Umbilical cord (tissue), 2 donors: ENCODE measurements around the gene RBM46. TPM values are rescaled to one million over a fixed set of nuclear protein-coding genes. Genes with fewer than 3 reads are reported as not detected.
"Not testable (repeated sequence)": the region's sequence is repeated elsewhere in the genome, so short reads cannot be mapped to it uniquely, and the experiment has no call there.

Experiments
- DNase-seq: peaks from one replicate; pipeline ENCODE4 v3.0.0-alpha.2; 2015; ENCODE audit warnings: low spot score
- total RNA-seq: library from RNA; depleted of rRNA; stranded (reverse); fragments of >200 nt; gene quantifications from one replicate; pipeline ENCODE4 v1.2.3, GENCODE V29; 2014; ENCODE audit warnings: low replicate concordance; ENCODE audit not compliant: insufficient read depth

The RBM46 gene
- total RNA-seq, 1 donor from 2014 or later = 3.9 TPM

- no peak for DNase-seq
Measured at GRCh38 chr4:154836513-154836912, 55.4 kb downstream of the RBM46 start.

- no peak for DNase-seq
Measured at GRCh38 chr4:154838155-154838554, 57.1 kb downstream of the RBM46 start.

GRCh38 chr4:154838694-154839093, 57.6 kb downstream of the RBM46 start:
- no peak for DNase-seq

GRCh38 chr4:154854362-154854761, 73.3 kb downstream of the RBM46 start:
- DNase-seq = peak; percentile 31

GRCh38 chr4:154858166-154858565, 77.1 kb downstream of the RBM46 start:
- no peak for DNase-seq

- DNase-seq = no peak
Measured at GRCh38 chr4:154868414-154869194, 87.5 kb downstream of the RBM46 start.

GRCh38 chr4:154869301-154869700, 88.2 kb downstream of the RBM46 start:
- no peak for DNase-seq

- no peak for DNase-seq
Measured at GRCh38 chr4:154872198-154872597, 91.1 kb downstream of the RBM46 start.

GRCh38 chr4:154874049-154874448, 93.0 kb downstream of the RBM46 start:
- DNase-seq = not testable (repeated sequence)

- DNase-seq = peak; percentile 6
Measured at GRCh38 chr4:154877110-154877760, 96.2 kb downstream of the RBM46 start.

Other genes with a start within 250 kb of the RBM46 start
- 52.5 TPM for gene PLRG1, start 230.9 kb upstream of the RBM46 start, total RNA-seq
- 14.7 TPM for gene FGB, start 218.3 kb upstream of the RBM46 start, total RNA-seq
- 3.6 TPM for gene FGA, start 190.5 kb upstream of the RBM46 start, total RNA-seq
- gene FGG, start 168.6 kb upstream of the RBM46 start, total RNA-seq = 19.7 TPM
- gene LRAT, start 37.3 kb upstream of the RBM46 start, total RNA-seq = 8.2 TPM